Kidney (tissue), 14 donors: ENCODE measurements around the gene MEGF8. TPM values are rescaled to one million over a fixed set of nuclear protein-coding genes. Genes with fewer than 3 reads are reported as not detected.

Source experiments
- DNase-seq, 5 donors: peaks; one replicate each; pipeline ENCODE4 v3.0.0-alpha.2; 2013 to 2020
- FAIRE-seq: peaks from 2 replicates; lab custom pipeline; 2012; peaks lifted over from hg19 to GRCh38; lab: Jason Lieb, UNC
- H3K27ac ChIP-seq, 2 donors: one replicate each; pipeline ENCODE4 v1.7.0; 2013; ENCODE audit warnings: low read depth in 2 of 2, low read length in 2 of 2, inconsistent platforms in 1 of 2
- H3K27me3 ChIP-seq: one replicate; pipeline ENCODE4 v1.7.1; 2013; ENCODE audit warnings: low read length, inconsistent platforms; ENCODE audit not compliant: control insufficient read depth, insufficient read depth
- H3K36me3 ChIP-seq, 3 donors: one replicate each; pipeline versions ENCODE4 v1.7.0 to v1.7.1; 2013; ENCODE audit warnings: low read length in 3 of 3, control low read depth in 1 of 3, inconsistent platforms in 1 of 3; ENCODE audit not compliant: insufficient read depth in 3 of 3, control insufficient read depth in 2 of 3
- H3K4me1 ChIP-seq, 3 donors: one replicate each; pipeline versions ENCODE4 v1.7.0 to v1.7.1; 2013; ENCODE audit warnings: low read length in 3 of 3, inconsistent platforms in 1 of 3, low read depth in 1 of 3; ENCODE audit not compliant: control insufficient read depth in 2 of 3, insufficient read depth in 2 of 3
- H3K4me3 ChIP-seq, 3 donors: one replicate each; pipeline versions ENCODE4 v1.7.0 to v1.8.1; 2013; ENCODE audit warnings: low read length in 3 of 3, control low read depth in 1 of 3, inconsistent platforms in 1 of 3
- H3K9ac ChIP-seq, 3 donors: one replicate each; pipeline versions ENCODE4 v1.7.0 to v1.7.1; 2013; ENCODE audit warnings: low read length in 3 of 3, control low read depth in 1 of 3, inconsistent platforms in 1 of 3
- H3K9me3 ChIP-seq, 3 donors: one replicate each; pipeline versions ENCODE4 v1.7.0 to v1.7.1; 2013; ENCODE audit warnings: low read length in 3 of 3, control low read depth in 1 of 3, inconsistent platforms in 1 of 3; ENCODE audit not compliant: control insufficient read depth in 2 of 3, insufficient read depth in 1 of 3
- intact Hi-C: fragments of 100-400 bp; cut with DNase I; formaldehyde crosslinking; loops from one replicate; pipeline ENCODE4 v1.11.1; 2022
- polyA plus RNA-seq: library from polyadenylated mRNA; stranded (reverse); fragments of 350-450 nt; fragmentation: Illumina TruSeq; extraction: RNeasy Lipid Tissue Mini Kit (QIAGEN cat#74804); gene quantifications from one replicate; pipeline ENCODE4 v1.2.3, GENCODE V29; 2014; ENCODE audit warnings: low read depth, low replicate concordance; ENCODE audit not compliant: insufficient read depth
- total RNA-seq: library from RNA; stranded (reverse); fragmentation: NEBNext Ultra II Directional; extraction: Animal tissue kit (Norgen Biotek cat#: 25700); gene quantifications from one replicate; pipeline ENCODE4 v1.2.1, GENCODE V29; 2021
- TF ChIP-seq, protein P1 (sequence below): IDR thresholded peaks from 3 replicates; pipeline ENCODE4 v1.5.1; 2012; ENCODE audit warnings: mild to moderate bottlenecking, moderate library complexity, borderline replicate concordance; ENCODE audit not compliant: insufficient read depth; ENCODE audit errors: extremely low read depth
- donor health status: control.
- donor health status: control.
- donor health status: control.
- donor health status: control.
- donor health status: control.
- donor health status: DM: yes; HTN: yes; CAD: no.
- donor health status: Normal renal cell carcinoma (clear cell type).

MEGF8 gene
- total and polyA plus RNA-seq, 2 donors from 2014 or later = 8.7 to 31.6 TPM

DNA sequence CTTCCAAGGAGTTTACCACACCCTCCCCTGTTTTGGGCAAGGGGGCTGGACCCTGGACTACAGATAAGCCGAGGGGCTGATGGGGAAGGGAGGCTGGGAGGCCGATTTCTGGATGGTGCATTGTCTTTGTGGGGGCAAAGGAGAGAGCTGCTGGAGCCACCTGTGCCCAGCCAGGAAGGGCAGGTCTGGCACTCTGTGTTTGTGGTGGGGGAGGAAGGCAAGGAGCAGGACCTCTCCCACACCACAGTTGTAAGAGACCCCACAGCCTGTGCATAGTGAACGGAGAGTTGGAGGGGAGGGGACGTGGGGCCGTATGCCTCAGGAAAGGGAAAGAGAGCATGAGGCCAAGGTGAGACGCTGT, 39.5 kb upstream of the MEGF8 start:
- intact Hi-C loops = no loop called here
- TF ChIP-seq, protein P1, sequence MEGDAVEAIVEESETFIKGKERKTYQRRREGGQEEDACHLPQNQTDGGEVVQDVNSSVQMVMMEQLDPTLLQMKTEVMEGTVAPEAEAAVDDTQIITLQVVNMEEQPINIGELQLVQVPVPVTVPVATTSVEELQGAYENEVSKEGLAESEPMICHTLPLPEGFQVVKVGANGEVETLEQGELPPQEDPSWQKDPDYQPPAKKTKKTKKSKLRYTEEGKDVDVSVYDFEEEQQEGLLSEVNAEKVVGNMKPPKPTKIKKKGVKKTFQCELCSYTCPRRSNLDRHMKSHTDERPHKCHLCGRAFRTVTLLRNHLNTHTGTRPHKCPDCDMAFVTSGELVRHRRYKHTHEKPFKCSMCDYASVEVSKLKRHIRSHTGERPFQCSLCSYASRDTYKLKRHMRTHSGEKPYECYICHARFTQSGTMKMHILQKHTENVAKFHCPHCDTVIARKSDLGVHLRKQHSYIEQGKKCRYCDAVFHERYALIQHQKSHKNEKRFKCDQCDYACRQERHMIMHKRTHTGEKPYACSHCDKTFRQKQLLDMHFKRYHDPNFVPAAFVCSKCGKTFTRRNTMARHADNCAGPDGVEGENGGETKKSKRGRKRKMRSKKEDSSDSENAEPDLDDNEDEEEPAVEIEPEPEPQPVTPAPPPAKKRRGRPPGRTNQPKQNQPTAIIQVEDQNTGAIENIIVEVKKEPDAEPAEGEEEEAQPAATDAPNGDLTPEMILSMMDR = no peak
- H3K27ac ChIP-seq = peak overlapping the region; percentile 79 to 84
- H3K36me3 ChIP-seq = peaks cover 0 to 27% (median 12%) of the 10 kb centered on the region in 3 donors
- H3K4me1 ChIP-seq = peaks cover 10 to 38% (median 35%) of the 10 kb centered on the region in 3 donors
- FAIRE-seq = no peak
- peak overlapping the region in 1 of 3 donors; percentile 51 for H3K9ac ChIP-seq
- DNase-seq = no peak
- H3K27me3 ChIP-seq = no peaks in the 10 kb centered on the region
- peak overlapping the region; percentile 3 to 74 (median 36) for H3K4me3 ChIP-seq
- H3K9me3 ChIP-seq = no peaks in the 10 kb centered on the region

DNA sequence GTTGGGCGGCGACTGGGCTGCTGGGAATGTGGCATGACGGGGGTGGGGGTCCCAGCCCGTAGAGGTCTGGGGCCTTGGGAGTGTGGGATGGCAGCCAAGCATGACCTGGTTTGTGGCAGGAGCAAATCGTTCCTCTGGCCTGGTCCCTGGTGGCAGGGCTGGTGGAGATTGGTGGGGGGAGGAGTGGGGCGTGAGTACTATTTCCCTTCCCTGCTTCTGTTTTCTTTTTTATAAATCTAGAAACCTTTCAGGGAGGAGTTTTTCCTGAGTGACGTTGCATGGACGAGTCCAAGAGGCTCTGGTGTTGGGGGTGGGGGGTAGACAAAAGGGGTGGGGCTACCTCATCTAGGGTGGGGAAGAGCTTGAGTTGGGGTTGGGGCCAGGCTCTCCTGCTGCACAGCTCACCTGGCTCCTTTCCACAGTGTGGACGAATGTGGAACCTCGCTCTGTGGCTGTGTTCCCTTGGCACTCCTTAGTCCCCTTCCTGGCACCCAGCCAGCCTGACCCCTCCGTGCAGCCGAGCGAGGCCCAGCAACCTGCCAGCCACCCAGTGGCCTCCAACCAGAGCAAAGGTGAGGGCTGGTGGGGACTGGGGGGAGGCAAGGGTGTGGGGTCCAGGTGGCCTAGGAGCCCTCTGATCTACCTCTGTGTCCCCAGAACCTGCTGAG, 39.0 kb upstream of the MEGF8 start:
- TF ChIP-seq, protein P1 = no peak
- FAIRE-seq (no peak), DNase-seq (peak; percentile 85 to 92 (median 89))
- H3K27ac ChIP-seq = peak overlapping the region; percentile 79 to 84
- peaks cover 0 to 27% (median 12%) of the 10 kb centered on the region in 3 donors for H3K36me3 ChIP-seq
- peak overlapping the region in 1 of 3 donors; percentile 51 for H3K9ac ChIP-seq
- H3K4me1 ChIP-seq = peaks cover 10 to 35% (median 33%) of the 10 kb centered on the region in 3 donors
- no peaks in the 10 kb centered on the region for H3K9me3 ChIP-seq
- intact Hi-C loops = no loop called here
- no peaks in the 10 kb centered on the region for H3K27me3 ChIP-seq
- H3K4me3 ChIP-seq = peak overlapping the region; percentile 3 to 74 (median 36)

- no peak for FAIRE-seq
- TF ChIP-seq, protein P1 = no peak
- Histone ChIP-seq H3K27me3 (no peaks in the 10 kb centered on the region), H3K4me3 (no peak overlapping the region), H3K27ac (no peak overlapping the region), H3K9ac (no peak overlapping the region), H3K9me3 (no peaks in the 10 kb centered on the region), H3K36me3 (peaks cover 0 to 27% (median 12%) of the 10 kb centered on the region in 3 donors), H3K4me1 (peaks cover 10 to 29% (median 28%) of the 10 kb centered on the region in 3 donors)
- intact Hi-C loops = no loop called here
- peak in 2 of 5 donors; percentile 52 to 72 for DNase-seq
Observed at GRCh38 chr19:42287017-42287826, 38.2 kb upstream of the MEGF8 start.
